HG03558 (cell line): ENCODE measurements around the gene SATB2.

Experiments
- ATAC-seq: cut with Tn5 transposase; IDR thresholded peaks from one replicate; pipeline ENCODE4 v1.9.1; 2021; ENCODE audit warnings: moderate number of reproducible peaks; ENCODE audit not compliant: unreplicated experiment; ENCODE audit errors: extremely low read depth

SATB2 gene

DNA sequence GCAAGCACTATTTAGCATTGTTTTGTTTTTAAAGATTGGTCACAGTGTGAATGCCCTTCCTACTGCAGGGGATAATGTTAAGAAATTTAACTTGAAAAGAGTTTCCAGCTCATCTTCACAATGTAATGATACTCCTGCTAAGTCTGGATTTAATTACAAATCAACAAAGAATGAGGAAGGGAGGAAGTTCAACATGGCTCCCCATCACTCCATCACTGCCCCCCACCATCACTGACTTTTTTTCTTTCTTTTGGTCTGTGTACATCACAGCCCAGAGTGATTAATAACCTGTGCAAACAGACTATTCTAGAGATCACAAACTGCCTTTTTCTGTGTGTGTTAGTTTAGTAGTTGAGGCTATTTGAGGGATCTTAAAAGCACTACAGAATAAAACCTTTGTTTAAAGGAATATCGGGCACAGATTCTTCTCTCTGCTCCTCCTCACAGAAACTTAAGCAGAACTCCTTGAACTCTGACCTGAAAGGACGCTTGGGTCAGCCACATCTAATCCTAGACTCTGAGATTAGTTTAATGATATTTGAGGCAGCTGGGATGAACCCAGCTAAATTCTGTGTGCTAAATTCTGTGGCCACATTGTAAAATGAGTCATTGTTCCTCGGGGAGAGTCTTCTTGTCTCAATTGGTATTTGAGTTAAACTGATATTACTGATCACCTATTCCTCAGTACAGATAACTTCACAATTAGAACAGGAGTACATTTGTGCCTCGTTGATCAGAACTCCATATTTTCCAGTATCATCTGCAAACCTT, 47.8 kb downstream of the SATB2 start:
- ATAC-seq = no peak

- ATAC-seq = no peak
Observed at GRCh38 chr2:199407421-199407820, 50.3 kb downstream of the SATB2 start.

DNA sequence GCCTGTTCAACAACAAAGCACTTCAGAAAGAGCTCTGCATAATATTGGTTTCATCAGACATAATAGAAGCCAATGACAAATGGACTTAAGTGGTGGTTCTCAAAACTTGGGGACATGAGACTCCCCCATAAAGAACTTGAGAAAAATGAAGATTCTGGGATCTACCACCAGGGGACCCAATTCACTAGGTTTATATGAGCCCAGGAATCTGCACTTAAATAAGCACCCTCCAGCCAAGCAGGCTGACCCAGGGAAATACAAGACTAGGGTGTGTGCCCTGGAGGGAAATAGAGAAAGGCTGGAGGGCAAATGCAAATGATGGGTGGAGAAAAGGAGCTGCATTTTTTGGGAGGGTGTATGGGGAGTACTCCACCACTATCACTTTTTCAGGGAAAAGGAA, 52.5 kb downstream of the SATB2 start:
- ATAC-seq = no peak

GRCh38 chr2:199404841-199405240, 52.9 kb downstream of the SATB2 start:
- ATAC-seq = no peak

DNA sequence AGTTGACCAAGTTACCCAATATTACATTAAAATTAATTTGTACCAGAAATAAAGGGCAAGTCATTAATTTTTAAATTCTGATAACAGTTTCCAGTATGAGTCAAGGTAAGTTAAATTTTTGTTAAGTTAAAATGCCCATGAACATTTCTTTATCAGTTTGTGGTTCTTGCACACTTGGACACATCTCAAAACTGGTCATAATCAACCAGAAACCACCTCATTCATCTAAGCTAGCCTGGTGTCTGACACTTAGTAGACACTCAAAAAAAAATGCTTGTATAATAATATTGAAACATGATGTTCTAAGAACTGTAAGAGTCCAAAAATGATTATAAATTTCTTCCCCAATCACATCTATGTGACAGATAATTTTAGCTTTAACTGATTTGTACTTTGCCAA, 62.4 kb downstream of the SATB2 start:
- no peak for ATAC-seq

DNA sequence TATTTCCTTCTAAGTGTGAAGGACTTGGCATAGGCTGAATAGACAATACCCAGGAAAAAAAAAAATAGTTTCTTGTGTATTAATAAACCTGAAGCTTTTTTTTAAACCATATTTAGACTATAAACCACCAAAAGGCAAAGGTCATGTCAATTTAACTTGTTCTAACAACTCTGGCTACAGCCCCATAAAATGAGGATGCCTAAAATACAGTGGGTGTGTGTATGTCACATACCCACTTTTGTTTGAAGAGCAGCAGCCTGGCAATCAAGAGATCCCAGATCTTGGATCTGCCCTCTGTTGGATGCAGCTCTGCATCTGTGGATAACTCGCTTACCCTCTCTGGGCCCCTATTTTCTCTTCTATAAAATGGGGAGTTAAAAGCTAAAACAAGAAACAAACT, 65.4 kb downstream of the SATB2 start:
- no peak for ATAC-seq

DNA sequence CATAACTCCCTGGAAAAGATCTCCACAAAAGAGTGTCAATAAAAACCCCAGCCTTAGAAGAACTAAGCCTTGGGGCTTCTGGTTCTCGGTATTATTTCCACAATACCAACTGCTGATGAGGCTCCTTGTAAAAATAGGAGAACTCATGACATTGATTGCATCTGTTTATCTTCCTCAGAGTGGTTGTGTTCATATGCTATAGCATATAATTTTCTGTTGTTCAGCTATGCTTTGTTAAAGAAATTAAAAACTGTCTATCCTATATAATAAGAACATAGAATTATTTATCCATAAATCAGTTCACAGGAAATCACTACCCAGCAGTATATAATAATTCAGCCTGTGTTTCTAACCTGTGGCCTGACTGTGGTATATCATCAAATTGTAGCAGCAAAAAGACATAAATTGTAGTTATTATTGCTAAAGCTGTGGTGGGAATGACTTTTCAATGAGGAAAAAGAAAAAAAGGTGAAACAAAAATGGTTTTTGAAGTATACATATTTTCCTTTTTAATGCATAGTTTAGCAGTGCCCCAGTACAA, 68.9 kb downstream of the SATB2 start:
- ATAC-seq = no peak

GRCh38 chr2:199384043-199384442, 73.7 kb downstream of the SATB2 start:
- ATAC-seq = no peak

DNA sequence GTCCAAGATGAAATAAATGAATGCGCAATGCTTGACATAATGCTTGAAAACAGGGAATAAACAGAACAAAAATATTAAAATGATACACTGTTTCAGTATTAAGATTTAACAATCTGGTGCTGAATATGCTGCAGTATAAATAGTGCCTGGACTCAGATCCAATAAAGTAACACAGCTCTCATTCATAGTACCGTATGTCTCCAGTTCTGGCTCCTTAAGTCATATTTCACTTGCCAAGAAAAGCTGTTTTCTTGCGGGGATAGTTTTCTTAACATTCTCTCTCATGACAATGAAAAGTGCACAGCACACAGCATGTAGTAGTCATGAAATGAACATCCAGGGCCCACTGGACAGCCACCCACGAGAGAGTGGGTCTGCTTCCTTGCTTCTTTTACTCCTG, 74.7 kb downstream of the SATB2 start:
- no peak for ATAC-seq

- ATAC-seq = no peak
Observed at GRCh38 chr2:199382091-199382490, 75.6 kb downstream of the SATB2 start.

DNA sequence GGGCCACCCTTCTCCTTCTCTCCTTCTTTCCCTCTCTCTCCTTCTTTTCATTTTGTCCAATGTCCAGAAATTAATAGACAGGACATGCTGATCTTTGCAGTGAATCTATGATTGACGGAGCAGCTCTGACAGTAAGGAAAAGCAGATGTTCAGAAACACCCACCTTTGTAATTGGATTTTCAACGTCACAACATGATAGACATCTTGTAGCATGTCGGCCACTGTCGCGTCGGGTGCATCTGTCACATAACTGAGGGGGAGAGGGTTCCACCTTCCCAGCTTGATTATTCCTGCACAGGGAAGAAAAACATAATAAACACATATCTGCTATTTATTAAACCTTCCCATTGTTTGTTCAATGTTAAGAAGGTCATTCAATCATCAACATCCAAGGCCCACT, 76.2 kb downstream of the SATB2 start:
- no peak for ATAC-seq

GRCh38 chr2:199378948-199379650, 78.6 kb downstream of the SATB2 start:
- ATAC-seq = no peak

- no peak for ATAC-seq
Observed at GRCh38 chr2:199370150-199370780, 87.5 kb downstream of the SATB2 start.

DNA sequence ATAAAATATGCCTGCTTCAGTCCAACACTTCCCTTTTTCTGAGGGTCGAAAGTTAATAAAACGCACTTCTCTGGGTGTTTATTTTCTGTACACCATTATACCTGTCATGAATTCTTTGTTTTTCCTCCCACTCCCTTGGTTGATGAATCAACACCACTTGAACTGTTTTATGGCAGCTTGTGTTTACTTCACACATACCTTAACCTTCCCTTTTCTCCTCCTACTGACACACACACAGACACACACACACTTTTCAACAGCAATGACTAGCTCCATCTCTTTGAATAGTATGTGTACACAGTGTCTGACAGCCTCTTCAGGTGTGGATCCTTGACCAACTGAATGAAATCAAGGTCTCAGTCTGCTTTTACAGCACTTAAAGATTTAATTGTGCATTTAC, 91.3 kb downstream of the SATB2 start:
- ATAC-seq = no peak

DNA sequence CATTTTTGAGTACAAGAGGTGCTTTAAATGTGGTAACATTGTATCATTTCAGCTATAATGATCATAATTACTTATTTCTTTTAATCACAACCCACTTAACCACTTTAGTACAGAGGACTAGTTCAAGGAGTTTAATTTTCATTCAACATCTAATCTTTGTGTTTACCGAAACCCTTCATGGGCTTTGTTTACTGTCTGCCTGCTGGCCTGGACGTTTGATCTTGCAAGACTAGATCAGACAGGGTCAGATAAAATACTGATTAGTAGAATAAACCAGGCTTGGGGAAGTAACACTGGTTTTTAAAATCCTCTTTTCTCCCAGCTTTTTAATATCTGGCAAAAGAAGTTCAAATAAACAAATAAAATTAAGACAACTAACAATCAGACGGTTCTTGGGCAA, 93.6 kb downstream of the SATB2 start:
- ATAC-seq = no peak

DNA sequence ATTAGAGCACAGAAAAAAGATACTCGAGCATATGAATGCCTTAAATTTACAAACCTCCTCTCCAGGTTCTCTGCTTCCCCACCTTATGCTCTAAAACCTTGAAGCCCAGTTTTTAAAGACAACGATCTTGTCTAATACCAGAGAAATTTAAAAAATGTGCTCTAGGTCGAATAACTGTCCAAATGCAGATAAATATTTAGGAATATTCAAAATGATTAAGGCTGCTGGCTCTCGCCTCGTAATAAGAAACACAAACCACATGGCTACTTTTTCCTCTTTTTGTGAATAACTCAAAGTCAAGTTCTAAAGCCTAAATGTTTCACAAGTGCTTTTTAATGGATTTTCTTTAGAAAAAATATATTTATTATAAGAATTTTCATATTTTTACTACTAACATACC, 101.3 kb downstream of the SATB2 start:
- no peak for ATAC-seq

DNA sequence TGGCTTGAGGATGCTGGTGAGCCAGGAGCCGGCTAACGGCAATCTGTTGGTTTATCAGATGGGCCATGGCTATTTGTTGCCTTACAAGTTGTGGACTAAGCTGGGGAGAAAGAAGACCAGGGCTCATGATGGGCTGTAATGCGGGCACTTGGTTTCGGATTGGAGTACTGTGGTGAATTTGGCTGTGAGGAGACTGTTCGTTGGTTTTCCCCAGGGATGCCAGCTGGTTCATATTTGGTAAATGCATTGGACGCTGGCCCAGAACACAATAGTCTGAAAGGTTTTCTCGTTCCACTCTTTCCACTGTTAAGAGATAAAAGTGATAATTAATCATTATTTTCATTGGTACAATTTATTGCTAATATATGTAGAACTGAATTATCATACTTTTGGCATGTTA, 108.9 kb downstream of the SATB2 start:
- no peak for ATAC-seq

DNA sequence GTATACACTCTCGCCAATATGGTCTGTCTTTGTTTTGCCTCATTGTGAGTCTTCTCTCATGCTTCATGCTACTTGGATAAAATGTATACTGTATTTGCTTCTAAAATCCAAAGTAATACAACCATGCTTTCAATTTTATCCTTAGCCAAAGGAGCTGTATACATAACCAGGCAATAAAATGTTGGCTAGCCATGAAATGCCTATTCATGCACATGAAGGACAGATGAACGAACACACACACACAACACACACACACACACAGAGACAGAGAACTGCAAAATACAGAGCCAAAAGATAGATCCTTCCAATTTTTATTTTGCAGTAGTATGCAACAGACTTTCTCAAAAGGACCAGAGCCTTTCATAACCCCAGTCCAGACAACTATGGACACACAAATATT, 113.7 kb downstream of the SATB2 start:
- no peak for ATAC-seq

DNA sequence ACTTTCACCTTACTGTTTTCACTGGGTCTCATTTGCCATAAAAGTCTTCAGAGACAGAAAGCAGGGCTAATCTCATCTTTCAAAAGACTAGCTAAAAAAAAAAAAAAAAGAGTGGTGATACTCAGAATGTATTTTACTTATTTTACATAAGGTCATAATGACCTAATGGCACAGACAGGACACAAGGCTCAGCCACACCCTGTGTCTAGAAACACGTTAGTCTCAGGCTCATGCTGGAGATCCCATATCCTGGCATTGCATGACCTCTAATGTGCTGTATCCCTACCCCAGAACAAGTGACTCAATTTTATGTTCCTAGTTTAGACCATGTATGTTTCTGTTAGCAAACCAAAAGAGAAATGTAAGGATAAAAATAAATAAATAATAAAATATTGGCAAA, 115.4 kb downstream of the SATB2 start:
- ATAC-seq = no peak

DNA sequence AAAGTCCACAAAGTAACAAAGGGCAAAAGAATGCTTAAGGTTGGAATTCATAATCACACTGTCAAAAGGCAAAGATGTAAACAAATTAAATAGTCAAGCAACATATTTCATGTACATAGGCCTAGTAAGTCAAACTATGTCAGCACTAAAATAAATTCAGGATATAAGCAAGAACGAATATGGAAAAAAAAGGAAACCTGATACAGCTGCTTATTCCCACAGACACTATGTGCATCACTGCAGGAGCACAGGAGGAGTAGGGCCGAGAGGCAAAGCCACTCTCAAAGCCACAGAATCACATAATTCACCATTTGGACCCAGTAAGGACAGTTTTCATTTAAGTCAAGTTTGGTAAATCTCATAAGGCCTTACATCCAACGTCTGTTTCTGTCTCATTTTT, 116.6 kb downstream of the SATB2 start:
- no peak for ATAC-seq

DNA sequence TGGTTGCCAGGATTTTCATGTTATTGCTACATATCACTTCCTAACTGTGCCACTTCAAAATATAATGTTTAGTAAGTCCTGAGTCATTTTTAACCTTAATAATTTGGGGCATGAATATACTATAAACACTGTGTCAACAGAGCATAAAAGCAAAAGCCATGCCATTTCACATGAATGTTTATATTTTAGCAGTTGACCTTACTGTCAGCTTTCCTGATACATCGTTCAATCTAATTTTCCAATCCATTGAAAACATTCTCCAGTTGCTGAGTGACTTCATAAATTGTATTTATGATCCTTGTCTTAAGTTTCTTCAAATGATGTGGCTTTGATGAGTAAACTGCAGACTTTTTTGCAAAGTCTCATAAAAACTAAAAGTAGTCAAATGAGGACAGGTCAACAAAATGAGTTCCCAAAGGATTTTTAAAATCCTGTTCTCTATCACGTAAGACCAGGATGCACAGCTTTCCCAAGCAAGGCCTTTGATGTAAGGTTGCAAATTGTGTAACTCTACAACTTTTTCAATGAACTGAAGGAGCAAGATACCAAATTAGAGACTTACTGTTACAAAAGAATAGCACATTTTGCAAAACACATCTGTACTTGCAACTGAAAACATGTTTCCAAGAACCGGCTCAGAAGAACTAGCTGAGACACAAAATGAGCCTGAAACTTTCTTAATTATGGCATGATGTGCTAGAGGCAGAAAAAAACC, 117.7 kb downstream of the SATB2 start:
- ATAC-seq = no peak
